Hematopoietic multipotent progenitor cell treated with erythropoietin and hydrocortisone succinate and interleukin-3 and kit ligand, for 6 days (in vitro differentiated cells): Measurements from ENCODE around the gene CHMP5.
A peak's percentile ranks its signal among the peaks of the same experiment; 100 is the strongest.

Experiments
- DNase-seq: peaks from one replicate; pipeline ENCODE4 v3.0.0-alpha.2; 2015

Gene CHMP5

DNA sequence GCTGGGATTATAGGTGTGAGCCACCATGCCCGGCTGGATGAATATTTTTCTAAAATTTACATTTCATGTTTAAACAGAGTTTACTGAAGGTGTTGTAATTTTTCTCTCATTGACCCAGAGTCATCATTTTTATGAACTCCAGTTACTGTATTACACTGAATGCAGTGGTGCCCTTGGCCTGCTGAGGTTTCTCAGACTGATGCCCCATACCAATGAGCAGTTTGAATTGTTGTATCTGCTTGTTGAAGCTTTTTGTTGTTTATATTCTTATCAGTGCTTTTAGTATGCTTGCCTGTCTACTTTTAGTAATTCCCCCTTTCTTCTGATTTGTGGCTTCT, 55.4 kb downstream of the CHMP5 start:
- DNase-seq = no peak

DNA sequence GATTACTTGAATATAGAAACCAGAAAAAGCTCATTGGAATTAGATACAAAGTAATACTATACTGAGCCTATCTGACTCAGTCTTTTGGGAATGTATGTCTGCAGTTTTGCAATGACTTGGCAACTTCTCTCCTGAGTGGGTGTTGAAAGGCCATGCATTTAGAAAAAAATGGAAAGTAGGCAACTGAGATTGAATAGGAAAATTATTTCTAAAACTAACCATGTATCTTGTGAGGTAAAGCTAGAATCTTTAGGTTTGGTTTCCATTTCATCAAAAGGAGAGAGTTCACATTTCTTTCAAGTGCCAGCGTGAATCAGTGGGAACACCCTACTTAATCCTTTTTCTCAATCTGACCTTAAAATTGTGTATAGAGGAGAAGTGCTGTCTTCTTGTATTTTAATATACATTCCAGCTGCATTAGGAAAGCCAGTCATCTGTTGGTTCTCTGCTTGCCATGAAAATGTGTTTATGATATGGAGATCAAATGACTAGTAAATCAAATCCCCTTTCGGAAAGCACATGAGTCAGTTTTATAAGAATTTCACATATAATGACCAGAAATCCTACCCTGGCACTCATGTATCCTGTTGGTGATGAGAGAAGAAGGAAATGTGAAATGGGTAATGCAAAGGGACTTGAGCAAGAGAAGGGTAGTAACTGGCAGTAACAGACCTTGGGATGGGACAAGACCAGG, 55.9 kb downstream of the CHMP5 start:
- no peak for DNase-seq

DNA sequence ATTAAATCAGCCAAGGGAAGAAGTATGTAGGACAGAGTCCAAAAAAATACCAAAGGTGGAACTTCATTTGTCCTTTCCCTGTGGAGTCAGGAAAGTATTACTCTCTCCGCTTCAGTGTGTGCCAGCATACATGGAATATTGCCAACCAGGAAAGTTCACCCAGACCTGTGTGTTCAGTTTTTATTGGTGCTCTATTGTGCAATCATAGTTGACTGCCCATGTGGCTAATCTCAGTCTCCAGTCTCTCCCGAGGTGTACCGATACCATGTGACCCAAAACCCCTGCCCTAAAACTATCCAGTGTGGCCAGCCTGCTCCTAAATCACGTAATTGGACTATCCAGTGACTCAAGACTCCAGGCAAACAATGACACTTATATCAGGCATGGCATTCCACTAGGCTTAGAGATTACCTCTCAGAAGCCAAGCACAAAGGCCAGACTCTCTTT, 64.3 kb downstream of the CHMP5 start:
- no peak for DNase-seq

DNA sequence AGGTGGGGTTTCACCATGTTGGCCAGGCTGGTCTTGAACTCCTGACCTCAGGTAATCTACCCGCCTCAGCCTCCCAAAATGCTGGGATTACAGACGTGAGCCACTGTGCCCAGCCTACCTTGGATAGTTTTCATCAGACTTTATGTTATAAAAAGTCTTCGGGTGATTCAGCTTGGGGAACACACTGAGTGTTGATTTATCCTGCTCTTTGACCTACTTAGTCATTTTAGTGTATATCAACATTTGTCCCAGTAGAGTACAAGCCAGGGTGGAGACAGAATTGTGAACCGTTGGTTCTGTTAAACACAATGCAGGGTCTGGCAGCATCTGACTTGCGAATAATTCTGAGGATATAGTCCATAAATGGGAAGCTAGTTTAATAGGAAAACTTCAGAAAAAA, 65.1 kb downstream of the CHMP5 start:
- DNase-seq = no peak

DNA sequence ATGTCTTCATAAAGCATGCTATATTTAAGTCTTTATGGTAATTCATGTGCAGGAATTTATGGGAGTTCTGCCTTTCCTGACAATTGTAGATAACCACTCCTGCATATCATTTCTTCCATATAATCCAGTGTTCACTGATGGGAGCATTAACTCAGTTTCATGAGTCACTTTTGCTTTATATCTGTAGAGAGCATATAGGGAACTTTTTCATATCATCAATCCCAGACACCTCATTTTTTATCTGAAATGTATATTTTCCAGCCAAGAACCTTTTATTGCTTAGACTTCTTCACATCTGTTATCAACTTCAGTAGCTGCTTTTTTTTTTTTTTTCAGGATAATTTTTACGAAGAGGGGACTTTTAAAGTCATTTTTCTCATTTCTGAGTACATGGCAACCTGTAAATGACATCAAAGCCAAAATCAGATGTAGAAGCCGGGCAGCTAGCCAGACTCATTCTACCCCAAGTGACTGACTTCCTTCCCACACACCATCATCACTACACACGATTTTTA, 66.6 kb downstream of the CHMP5 start:
- DNase-seq = peak; percentile 80
